Activated CD8-positive, alpha-beta memory T cell treated with anti-CD3 and anti-CD28 coated beads, Interleukin-2, amount 50 U/mL, for 4 hours (primary cell): ENCODE data around the gene TXNDC17.
"Not testable (repeated sequence)": the region's sequence is repeated elsewhere in the genome, so short reads cannot be mapped to it uniquely, and the experiment has no call there.

ENCODE experiments used
- DNase-seq: peaks from one replicate; pipeline ENCODE4 v3.0.0-alpha.2; 2020

Gene TXNDC17

DNA sequence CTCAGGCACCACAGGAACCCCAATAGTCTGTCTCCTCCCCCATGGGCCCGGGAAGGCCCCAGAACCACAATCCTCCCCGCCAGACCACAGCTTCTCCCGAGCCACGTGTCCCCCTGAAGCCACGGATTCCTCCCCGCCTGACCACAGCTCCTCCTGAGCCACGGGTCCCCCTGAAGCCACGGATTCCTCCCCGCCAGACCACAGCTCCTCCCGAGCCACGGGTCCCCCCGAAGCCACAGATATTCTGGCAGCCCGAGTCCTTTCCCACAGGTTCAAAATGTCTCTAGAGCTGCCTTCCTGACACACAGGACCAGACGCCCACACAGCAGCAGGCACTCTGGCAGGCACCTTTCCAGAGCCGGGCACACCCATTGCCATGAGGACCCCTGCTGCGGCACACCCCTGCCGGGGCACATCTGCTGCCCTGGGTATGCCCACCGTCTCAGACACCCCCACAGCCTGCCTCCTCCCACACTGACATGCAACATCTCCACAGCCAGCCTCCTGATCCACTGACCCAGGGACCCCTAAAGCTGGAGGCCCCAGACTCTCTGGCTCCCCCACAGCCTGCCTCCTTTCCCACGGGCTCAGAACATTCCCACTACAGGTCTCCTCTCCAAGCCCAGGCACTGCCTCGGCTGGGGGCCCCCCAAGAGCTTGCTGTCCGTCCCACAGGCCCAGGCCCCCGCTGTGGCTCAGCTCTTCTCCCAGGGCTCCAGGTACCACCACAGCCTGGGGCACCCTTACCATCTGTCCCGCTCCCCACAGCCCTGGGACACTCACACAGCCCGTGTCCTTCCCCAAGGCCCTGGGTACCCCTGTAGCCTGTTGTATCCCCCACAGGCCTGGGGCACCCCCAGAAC lies 2.6 kb upstream of the TXNDC17 start:
- no peak for DNase-seq

DNA sequence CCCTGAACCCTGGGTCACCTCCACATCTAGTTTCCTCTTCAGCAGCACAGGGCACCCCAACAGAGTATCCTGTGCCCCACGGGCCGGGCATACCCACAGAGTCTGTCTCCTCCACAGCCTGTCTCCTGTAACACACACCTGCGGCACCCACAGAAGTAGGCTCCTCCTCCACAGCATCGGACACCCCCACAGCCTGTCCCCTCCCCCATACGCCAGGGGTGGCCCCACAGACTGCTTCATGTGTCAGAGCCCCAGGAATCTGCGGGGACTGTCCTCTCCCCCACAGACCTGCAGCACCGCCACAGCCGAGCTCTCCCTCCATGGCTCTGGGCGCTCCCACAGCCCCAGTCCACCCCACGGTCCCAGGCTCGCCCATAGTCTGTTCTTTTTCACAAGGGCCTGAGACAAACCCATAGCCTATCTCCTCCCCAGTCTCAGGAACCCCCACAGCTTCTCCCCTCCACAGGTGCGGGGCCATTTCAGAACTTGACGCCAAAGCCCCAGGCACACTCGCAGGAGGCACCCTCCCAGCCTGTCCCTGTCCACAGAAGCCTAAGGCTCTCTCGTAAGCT lies 1.8 kb upstream of the TXNDC17 start:
- DNase-seq: no peak

DNA sequence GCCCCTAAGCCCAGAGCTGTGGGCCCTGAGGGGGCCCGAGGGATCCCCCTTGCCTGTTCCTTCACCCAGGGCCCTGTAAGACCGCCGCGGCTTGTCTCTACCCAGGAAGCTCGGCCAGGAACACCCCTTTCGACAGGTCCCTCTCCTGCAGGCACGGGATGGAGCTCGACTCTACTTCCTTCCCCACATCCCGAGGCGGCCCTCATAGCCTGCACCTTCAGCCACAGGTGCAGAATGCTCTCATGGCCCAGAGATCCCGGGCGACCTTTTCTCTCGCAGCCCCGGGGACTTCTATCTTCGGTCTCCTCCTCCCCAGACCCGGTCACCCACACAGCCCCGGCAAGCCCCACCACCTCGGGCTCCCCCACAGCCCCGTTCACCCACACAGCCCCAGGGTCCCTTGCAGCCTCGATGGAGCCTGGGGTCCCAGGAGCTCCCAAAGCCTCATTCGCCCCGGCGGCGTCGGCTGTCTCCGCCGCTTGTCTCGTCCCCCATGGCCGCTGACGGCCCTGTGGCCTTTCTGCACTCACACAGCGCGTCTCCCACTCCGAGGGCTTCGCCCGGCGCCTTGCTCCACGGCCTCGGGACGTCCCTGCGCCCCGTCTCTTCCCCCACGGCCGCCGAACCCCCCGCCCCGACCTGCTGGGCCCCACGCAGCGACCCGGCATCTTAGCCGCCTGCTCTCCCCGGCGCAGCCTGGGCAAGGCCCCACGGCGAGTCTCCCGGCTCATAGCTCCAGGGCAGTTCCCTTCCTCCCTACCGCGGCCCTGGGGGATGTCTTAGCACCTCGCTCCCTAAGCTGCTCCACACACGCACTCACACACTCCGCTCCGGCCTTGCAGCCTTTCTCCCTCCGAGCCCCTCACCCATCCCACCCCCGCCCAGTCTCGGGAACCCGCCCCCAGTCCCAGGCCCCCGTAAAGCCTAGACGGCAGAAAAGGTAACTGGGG lies 999 bp upstream of the TXNDC17 start:
- no peak for DNase-seq

DNA sequence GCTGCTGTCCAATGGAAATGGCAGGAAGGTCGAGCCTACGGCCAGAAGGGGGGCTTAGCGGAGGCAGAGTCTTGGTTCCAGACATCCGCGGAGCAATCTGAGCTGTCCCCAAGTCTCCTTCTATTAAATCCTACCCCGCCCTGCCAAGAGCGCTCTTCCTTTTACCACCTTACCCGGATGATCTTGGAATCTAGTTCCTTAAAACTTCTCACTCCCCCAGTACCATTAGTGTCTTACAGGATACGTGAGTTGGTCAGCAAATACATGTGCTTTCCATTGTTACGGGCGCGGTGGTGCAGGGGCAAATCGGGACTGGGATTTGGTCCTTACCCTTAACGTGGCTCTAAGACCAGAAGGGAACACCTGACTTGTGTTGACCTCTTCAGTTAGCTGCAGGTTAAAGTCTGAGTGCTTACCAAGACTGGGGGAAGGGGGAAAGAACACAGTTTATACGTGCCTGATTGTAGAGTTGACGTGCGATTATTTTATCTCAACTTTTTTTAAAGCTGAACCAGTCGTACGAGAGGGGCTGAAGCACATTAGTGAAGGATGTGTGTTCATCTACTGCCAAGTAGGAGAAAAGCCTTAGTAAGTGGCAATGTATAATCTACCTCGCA lies 495 bp downstream of the TXNDC17 start:
- no peak for DNase-seq

DNA sequence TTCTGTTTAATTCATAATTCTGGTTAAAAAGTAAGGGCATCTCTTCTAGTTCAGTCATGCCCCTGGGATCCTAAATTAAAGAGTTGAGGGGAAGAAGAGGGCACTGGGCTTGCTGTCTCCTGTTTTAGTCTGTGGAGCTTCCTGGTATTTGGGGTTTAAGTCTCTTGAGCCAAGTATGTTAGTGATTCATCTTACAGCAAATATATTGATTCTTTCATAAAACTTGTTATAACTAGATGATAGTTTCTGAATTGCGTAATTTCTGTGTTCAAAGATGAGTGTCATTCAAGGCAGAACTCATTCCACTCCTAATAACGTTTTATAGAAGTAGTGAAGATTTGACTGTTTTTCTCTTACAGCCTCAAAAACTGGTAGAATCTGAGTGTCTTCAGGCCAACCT lies 1.7 kb downstream of the TXNDC17 start:
- no peak for DNase-seq

DNA sequence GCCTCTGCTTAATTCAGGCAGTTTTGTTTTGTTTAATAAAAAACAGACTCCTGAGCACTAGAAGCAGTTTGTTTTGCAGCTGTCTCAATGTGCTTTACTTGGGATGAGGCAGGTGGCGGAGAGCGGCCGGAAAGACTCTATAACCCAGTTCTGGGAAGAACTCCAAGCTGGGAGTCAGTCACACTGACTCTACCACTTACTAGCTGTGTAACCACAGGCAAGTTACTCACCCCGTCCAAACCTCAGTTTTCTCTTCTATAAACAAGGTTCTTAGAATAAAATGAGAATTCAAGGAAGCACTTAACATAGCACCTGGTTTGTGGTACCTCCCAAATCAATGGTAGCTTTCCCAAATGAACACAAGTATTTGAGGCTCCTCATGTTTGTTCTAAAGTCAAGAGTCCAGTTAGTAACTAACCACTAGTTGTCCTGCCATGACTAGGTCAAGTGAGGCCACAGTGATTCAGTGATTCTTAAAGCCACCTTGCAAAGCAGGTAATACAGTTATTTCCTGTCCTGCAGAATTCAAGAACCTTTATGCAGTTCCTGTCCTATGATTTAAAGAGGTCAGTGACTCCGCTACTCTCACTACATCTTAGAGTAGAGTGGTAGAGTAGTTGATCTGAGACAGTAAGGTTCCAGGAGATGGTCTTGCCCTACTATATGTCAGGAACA lies 2.7 kb downstream of the TXNDC17 start:
- no peak for DNase-seq

DNA sequence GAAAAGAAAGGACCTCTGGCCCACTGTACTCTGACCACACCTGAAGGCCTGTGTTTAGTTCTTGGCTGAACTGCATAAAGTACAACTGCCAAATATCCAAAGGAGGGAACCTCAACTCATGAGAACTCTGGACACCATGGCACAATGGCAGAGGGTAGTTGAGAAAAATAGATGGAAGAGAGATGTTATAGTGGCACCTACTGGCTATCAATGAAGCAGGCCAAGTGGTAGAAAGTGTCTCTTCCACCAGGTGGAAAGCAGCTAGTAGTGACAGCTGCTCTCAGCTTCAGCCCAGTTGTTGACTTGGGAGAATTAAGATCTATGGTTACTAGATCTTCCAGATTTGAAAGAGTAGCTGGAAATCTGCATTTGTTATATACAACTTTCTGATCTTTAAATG lies 7.3 kb downstream of the TXNDC17 start:
- DNase-seq: no peak

DNA sequence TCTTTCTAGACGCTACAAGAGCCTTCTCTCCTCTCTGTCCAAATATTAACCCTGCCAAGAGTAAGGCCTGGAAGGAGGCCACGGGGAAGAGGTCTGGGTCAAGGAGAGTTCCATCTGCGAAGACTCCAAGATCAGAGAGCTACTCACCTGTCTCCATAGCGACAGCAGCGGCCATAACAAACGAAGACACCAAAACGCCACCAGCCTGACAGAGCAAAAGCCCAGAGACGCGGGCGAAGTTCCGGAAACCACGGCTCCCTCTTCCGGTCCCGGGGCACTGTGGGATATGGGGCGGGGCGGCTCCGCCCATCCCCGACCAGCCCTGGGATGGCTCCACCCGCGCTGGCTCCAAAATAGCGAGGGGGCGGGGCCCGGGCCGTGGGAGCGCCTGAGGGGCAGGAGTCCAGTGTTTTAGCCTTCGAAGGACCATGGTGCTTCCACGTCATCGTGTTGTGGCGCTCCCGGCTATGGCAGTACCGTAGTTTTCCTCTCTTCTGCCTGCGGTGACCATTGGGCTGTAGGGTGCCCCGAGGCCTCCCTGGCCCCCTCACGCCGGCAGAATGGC lies 10.6 kb downstream of the TXNDC17 start, which contains the start of the genes C17orf100 and MED31:
TSS of gene C17orf100 (plus strand) at position 409 of the 565 bp plus-strand sequence. CDS start at position 561, 152 bp downstream.
TSS of gene MED31 (minus strand) at position 252 of the 565 bp plus-strand sequence. CDS start at position 175, 77 bp downstream.
- DNase-seq: peak; percentile 92

DNA sequence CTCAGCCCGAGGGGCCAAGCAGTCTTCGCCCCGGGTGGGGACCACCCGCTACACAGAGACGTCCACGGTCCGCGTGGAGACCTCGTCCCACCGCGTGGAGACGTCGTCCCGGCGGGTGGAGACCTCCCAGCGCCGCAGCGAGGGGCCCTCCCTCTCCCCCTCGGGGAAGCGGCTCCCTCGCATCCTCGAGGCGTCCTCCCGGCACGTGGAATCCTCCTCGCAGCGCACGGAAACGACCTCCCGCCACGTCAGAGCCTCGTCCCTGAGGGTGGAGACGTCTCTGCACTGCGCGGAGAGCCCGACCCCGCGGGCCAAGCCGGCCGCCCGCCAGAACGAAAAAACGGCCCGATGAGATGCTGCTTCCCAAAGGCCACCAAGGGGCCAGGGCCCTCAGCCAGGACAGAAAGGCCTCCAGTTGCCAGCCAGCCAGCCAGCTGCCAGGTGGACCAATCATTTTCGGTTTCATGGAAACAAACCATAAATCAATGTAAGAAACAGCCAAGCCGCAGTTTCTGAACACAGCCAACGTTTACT lies 11.1 kb downstream of the TXNDC17 start:
- DNase-seq: peak; percentile 38

DNA sequence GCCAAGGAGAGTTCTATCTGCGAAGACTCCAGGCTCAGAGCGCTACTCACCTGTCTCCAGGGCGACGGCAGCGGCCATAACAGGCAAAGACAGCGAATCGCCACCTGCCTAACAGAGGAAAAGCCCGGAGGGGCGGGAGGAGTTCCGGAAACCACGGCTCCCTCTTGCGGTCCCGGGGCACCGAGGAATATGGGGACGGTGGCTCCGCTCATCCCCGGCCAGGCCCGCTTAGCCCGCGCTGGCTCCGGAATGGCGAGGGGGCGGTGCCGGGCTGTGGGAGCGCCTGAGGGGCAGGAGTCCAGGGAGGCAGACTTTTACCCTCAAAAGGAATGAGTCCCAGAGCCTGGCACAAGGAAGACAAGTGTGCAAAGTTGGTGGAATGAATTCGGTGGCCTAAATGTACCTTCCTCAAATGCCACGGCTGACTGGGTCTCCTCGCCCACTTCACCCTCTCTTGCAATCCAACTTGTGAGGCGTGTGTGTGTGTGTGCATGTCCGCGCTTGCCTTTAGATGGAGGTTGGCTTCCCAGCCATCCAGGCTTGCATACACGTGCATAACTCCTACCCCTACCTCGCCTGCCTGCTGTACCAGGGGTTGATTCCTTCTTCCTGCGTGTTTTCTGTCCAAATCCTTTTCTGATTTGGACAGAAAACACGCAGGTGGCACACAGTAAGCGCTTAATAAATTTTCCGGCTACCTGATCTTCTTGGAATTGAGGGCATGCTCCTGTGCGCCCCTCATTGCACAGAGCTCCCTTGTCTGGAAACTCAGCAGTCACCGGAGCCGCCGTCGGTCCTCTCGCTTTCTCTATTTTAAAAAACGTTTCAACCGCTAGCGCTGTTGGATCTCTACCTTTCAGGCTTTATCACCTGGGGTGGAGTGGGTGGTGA lies 14.2 kb downstream of the TXNDC17 start:
- DNase-seq: no peak

DNA sequence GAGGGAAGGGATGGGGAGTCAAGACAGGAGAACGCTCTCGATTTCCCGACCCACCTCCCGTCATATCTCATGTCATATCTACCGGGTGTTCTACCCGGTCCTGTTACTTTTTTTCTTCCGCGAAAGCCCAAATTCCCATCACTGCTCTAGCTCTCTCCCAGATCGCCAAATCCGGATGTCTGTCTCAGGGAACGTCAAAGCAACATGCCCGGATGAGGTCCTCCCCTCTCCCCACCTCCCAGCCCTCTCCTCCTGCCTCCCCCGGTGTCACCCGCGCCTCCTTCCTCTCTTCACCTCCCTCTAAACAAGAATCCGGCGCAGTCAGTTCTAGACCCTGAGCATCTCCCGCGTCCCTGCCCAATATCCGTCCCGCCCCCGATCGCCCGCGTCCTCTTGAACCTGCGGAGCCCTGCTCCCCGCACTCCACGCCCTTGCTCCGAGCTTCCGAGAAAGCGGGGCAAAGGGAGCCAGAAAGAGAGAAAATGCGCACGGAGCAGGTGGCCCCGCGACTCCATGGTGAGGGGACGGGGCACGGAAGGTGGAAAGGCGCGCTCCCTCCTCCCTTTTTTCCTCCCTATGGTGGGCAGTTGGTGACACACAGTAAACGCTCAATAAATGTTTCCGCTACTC lies 15.0 kb downstream of the TXNDC17 start:
- DNase-seq: not testable (repeated sequence)

DNA sequence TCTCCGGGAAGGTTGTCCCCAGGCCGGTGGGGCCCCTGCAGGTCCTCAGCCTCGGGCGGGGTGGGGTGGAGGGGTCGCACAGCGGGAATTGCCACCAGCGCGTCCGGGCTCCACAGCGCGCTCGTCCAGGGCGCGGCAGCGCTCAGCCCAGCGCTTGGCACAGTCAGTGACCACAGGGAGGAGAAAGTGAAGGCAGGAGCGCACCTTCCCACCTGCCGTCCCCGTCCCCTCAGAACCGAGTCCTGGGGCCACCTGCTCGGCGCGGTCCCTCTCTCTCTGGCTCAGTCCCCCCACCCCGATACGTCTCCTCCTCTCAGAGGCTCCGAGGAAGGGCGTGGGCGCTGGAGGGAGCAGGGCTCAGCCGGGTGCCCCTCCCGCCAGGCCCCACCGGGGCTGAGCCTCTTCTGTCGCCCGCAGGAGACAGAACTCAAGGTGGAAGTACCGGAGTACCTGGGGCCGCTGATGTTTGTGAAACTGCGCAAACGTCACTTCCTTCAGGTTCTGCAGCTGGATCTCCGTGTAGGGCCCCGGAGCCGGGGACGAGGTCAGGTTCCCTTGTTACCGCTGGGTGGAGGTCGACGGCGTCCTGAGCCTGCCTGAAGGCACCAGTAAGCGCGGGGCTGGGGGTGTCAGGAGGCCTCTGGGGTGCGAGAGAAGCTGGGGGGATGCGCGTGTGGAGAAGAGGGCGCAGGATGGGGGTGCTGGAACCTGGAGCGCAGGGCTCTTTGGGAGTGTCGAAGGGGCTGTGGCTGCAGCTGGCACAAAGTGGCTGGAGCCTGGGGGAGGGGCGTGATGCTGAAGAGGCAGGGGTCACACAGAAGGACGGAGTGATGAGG lies 16.2 kb downstream of the TXNDC17 start:
- DNase-seq: peak; percentile 59

DNA sequence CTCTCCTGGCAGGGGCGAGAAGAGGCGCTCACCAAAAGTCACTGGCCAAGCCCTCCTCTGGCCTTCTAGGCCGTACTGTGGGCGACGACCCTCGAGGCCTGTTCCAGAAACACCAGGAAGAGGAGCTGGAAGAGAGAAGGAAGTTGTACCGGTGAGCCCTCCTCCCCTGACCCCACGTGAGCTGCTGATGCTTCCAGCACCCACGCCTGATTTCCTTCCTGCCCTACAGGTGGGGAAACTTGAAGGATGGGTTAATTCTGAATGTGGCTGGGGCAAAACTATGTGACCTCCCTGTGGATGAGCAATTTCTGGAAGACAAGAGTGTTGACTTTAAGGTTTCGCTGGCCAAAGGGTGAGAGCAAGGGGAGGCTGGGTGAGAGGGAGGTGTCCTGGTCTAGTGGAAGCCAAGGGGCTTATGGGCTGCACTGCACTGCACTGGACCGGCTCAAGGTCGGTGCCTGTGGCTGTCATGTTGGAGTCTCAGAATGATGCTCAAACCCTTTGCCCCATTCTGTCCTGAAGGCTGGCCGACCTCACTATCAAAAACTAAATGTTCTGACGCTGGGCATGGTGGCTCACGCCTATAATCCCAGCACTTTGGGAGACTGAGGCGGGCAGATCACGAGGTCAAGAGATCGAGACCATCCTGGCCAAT lies 16.9 kb downstream of the TXNDC17 start:
- DNase-seq: no peak

DNA sequence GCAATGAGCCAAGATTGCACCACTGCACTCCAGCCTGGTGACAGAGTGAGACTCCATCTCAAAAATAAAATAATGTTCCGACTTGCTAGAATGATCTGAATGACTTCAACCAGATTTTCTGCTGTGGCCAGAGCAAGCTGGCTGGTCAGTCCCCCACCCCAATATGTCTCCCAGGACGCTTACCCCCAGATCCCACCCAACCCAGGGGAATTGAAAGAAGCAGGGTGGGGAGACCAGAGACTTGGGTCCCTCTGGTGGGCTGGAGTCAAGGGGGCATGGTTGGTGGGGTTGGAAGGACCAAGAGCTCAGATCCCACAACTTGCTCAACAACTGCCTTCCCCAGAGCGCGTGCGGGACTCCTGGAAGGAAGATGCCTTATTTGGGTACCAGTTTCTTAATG lies 17.6 kb downstream of the TXNDC17 start:
- DNase-seq: not testable (repeated sequence)

DNA sequence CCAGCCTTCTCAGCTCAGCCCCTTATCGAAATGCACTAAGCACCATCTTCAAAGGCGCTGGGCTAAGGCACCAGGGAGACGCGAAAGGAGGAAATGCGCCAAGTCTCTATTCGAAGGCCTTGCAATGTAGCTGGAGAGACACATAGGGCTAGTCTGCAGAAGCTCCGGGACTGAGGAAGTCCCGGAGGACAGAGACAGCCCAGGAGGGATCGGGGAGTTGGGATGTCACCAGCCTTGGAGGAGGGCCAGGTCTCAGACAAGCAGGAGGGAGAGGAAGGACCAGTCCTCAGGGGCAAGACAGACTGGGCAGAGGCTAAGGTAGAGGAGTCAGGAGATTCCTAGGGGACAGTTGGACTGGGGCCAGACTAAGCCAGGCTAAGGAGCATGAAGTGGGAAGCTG lies 19.2 kb downstream of the TXNDC17 start:
- no peak for DNase-seq

DNA sequence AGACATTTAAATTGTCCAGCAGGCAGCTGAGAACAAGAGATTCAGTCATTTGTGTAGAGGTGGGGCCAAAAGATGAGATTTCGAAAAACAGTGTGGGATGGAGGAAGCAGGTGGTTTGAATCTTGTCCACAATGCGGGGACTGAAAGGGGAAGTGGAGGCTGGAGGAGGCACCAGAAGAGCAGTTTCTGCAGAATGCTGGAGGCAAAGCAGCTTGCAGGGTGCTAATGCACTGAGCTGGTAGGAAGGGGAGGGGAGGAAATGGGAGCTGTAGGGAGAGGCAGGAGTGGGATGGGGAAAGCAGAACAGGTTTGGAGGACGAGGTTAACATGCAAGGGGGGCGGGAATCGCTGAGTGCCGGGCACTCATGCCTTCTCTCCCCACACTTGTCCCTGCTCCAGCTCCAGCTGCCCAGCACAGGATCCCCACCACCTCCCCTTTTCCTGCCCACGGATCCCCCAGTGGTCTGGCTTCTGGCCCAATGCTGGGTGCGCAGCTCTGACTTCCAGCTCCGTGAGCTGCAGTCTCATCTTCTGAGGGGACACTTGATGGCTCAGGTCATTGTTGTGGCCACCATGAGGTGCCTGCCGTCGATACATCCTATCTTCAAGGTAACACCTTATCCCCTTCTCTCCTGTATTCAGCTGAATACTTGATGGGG lies 20.1 kb downstream of the TXNDC17 start:
- DNase-seq: no peak

DNA sequence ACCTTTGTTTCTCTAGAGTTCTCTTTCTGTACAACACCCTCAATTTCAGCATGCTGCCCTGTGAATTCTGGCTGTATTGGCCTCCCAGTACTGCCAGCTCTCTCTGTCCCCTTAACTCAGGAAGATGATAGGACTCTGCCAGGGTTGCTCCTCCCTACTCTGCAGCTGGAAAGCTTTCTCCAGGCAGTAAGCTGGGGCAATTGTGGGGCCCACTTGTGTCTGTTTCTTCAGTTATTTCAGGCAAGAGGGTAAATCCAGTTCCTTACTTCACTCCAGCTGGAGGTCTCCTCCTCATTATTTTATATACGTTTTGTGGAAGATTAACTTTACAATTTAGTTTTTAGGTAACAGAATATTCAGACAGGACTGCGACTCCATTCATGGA lies 20.6 kb downstream of the TXNDC17 start:
- no peak for DNase-seq

DNA sequence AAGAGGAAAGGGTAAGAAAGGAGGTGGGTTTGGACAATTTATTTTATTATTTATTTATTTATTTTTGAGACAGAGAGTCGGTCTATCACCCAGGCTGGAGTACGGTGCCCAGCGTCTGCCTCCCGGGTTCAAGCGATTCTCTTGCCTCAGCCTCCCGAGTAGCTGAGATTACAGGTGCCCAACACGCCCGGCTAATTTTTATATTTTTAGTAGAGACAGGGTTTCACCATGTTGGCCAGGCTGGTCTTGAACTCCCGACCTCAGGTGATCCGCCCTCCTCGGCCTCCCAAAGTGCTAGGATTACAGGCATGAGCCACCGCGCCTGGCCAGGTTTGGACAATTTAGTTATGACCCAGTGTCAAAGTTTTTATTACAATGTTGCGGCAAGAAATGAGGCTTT lies 22.3 kb downstream of the TXNDC17 start:
- not testable (repeated sequence) for DNase-seq
